GM12873 (cell line): ENCODE measurements around the gene TEX53.

Experiments
- TF ChIP-seq, protein P1 (sequence below): IDR thresholded peaks from 2 replicates; pipeline ENCODE4 v1.5.1; 2012; ENCODE audit warnings: low read depth, mild to moderate bottlenecking, moderate library complexity, low read length, control low read depth; ENCODE audit not compliant: insufficient read depth; ENCODE audit errors: missing control alignments

TEX53 gene

DNA sequence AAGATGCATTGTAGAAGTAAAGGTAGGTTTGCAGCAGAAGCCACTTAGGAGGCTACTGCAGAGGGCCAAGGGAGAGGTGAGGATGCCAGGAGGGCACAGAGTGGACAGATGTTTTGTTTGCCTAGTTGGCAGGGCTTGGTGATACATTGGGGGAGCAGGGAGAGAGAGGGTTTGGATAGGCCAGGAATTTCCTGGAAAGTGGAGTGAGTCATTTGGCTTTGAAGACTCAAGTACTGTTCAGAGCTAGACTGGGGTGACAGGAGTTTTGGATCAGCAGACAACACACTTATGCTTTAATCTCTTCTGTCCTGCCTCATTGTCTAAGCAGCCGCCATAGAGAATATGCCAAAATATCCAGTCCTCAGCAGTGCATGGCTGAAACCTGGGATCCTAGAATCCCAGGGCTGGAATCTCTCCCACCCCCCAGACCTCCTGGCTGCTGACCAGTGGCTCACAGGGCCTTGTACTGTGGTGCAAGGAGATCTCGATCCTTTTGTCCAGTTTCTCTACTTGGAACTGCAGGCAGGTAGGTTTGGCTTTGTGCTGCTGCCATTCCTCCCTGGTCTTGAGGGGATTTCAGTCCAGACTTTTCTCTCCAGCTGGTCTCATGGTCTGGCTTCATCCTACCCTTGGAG, 35.5 kb downstream of the TEX53 start:
- TF ChIP-seq, protein P1, sequence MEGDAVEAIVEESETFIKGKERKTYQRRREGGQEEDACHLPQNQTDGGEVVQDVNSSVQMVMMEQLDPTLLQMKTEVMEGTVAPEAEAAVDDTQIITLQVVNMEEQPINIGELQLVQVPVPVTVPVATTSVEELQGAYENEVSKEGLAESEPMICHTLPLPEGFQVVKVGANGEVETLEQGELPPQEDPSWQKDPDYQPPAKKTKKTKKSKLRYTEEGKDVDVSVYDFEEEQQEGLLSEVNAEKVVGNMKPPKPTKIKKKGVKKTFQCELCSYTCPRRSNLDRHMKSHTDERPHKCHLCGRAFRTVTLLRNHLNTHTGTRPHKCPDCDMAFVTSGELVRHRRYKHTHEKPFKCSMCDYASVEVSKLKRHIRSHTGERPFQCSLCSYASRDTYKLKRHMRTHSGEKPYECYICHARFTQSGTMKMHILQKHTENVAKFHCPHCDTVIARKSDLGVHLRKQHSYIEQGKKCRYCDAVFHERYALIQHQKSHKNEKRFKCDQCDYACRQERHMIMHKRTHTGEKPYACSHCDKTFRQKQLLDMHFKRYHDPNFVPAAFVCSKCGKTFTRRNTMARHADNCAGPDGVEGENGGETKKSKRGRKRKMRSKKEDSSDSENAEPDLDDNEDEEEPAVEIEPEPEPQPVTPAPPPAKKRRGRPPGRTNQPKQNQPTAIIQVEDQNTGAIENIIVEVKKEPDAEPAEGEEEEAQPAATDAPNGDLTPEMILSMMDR, result no peak

DNA sequence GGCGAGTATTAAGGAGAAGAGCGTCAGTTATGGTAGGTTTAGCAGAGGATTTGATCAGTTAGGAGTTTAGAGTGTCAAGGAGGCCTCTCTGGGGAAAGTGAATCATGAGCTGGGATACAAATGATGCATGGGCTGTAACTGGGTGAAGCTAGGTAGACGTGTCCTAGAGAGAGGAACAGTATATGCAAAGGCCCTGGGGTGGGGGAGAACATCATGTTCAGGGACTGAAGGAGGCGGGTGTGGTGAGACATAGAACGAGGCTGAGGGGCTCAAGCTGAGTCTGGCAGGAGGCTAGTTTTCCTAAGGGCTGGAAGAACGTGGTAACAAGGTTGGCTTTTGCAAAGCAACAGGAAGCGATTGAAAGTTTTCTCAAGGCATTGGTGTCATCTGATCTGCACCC, 36.0 kb downstream of the TEX53 start:
- TF ChIP-seq, protein P1, result no peak

DNA sequence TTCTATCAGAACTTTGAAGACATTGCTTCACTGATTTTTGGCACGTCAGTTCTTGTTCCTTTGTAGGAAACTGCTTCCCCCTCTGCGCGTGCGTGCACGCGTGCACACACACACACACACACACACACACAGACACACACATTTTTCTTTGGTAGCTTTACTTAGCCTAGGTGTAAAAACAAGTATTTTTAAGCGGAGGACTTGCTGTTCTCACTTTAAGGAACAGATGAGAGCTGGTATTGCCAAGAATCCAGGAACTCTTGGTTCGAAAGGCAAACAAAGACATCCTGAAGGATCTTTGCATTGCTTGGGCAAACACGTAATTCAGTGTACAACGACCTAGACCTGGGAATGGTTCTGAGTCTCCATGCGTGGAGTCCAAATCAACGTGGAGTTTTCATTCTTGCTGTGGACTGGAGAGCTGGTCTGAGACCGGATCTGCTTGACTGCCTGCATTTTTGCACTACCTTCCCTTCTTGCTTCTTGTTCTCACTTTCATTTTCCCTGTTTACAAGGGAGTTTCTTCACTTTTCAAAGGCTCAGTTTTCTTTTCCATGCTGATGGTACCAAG, 38.3 kb downstream of the TEX53 start:
- TF ChIP-seq, protein P1, result no peak

DNA sequence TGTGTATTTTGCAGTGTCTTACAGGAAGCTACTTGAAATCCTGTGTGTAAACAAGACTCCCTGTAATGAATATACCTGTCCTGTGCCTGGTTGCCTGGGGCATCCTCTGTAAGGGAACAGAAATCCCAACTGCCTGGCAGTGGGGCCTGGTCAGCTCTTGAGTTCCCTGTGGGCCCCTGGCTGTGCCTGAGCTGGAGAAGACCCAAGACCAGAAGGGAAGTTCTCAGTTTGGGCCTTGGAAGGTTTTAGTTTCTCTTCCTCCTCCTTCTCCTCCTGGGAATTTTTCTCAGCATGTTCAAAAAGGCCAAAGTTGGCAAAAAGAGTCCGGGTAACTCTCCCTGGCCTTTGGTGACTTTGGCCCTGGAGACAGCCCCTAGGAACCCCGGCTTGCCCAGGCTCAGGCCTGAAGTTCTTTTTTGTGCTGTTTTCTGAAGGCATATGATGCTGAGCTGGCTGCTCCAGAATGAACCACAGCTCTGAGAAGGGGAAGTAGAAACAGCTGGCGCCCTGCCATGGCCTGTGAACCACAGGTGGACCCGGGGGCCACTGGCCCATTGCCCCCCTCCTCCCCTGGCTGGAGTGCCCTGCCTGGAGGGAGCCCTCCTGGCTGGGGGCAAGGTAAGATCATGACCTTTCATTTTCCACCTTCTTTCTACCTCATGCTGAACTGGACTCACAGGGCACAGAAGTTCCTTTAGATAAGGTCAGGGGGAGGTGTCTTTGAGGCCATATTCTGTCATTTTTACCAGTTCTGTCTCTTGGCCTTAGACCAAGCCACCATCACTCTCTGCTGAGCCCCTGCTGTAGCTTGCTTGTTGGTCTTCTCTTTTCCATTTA, 40.7 kb downstream of the TEX53 start:
- TF ChIP-seq, protein P1, result no peak

DNA sequence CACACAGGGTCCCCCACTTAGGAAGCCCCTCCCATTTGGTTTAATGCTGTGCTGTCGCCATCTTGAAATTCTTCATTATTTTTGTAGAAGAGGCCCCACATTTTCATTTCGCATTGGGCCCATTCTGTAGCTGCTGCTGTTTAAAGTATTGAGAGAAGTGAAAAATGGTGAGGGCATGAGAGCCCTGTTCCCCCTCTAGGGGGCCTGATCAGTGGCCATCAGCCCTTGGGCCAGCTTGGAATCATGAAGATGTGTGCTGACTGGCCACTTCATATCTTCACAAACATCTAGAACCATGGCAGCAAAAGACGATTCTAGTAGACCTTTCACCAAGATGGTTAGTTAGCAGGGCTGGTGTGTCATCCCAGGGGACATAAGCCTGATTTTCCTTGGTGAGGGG, 43.2 kb downstream of the TEX53 start:
- TF ChIP-seq, protein P1, result no peak

DNA sequence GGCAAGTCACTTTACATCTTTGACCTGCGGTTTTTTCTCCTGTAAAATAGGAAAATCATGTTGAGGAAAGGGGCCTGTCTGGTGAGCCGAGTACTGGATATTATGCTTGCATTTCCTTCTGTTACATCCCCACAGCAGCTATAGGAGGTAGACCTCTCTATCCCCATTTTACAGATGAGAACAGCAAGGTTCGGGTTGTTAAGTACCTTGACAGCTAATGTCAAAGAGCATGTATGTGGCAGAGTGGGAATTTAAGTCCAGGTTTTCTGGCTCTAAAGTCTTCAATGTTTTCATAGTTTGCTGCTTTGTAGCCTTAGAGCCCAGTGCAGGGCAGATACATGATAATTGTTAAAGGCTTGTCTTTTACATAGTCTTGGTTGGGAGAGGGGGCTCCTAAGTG, 43.7 kb downstream of the TEX53 start:
- TF ChIP-seq, protein P1, result no peak

DNA sequence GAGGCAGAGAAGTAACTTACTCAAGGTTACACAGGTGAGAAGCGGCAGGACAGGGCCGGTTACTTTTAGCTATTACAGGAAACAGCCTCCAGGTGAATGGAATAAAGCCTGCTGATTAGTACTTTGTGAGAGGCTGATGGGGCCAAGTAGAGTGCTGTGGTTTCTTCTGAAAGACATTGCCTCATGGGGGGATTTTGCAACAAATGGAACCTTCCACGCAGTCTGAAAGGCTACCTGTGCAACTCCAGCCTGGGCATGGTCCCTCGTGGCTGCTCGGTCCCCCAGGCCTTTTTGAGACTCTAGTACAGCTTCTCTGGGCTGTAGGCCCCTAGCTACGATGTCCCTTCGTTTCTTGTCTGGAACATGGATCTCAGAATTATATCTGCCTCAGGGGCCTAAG, 44.5 kb downstream of the TEX53 start:
- TF ChIP-seq, protein P1, result no peak
